HG02973 (cell line): ENCODE measurements around the gene RALGAPA2.

ENCODE experiments used
- ATAC-seq: cut with Tn5 transposase; IDR thresholded peaks from one replicate; pipeline ENCODE4 v1.9.1; 2021; ENCODE audit warnings: moderate library complexity; ENCODE audit not compliant: unreplicated experiment

Gene RALGAPA2

DNA sequence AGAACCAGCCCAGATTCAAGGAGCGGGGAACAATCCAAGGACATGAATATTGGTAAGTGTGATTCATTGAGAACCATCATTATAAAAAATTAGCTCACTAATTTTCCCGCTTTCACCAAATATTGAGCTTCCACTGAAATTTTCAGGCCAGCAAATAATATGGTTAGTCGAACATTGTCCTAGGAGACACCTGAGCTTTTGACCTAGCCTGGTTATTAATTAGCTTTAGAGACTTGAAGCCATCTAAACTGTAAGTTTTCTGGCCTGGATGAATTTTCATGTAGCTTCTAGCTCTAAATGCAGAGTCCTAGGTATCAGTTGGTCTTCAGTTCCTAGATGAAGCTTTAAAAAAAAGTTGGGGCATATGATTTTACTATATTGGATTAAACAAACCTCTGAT, 17.1 kb upstream of the RALGAPA2 start:
- ATAC-seq: no peak

DNA sequence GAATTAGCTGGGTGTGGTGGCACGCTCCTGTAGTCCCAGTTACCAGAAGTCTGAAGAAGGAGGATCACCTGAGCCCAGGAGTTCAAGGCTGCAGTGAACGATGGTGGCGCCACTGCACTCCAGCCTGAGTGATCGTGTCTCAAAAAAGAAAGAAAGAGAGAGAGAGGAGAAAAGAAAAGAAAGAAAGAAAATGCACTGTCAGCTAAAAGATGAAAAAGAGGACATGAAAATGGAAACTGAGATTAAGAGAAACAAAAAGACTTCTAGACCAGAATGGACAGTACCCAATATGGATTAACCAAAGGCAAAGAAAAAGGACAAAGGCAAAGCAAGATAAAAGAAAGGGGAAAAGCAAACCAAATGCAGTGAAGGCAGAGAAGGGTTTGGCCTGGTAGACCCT, 9.0 kb upstream of the RALGAPA2 start:
- ATAC-seq: no peak

DNA sequence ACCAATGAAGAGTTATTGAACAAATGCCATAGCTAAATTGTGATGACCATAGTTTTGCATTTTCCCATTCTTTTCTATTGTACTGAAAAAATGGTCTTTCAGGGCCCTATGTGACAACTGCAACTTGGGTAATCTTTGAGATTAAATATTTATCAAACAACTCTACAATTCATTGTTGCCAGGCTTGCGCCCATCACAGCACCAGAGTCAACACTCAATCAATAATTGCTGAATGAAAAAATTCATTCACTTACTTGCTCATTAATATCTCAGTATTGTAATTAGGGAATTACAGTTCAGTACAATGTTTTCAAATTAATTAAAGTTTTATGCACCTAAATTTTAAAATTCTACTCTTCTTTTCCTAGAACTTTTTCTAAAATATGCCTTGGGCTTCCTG, 7.7 kb upstream of the RALGAPA2 start:
- ATAC-seq: no peak

DNA sequence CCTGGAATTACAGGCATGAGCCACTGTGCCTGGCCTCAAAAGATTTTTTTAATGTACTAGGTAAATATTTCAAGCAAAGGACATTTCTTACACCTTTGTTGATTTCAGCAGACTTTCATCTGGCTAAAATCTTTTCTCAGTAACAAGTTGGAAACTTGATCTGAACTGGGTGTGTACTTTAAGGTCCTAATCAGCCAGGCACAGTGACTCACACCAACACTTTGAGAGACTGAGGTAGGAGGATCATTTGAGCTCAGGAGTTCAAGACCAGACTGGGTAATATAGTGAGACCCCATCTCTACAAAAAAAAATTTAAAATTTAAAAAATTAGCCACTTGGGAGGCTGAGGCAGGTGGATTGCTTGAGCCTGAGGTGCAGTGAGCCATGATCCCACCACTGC, 7.0 kb upstream of the RALGAPA2 start:
- no peak for ATAC-seq

DNA sequence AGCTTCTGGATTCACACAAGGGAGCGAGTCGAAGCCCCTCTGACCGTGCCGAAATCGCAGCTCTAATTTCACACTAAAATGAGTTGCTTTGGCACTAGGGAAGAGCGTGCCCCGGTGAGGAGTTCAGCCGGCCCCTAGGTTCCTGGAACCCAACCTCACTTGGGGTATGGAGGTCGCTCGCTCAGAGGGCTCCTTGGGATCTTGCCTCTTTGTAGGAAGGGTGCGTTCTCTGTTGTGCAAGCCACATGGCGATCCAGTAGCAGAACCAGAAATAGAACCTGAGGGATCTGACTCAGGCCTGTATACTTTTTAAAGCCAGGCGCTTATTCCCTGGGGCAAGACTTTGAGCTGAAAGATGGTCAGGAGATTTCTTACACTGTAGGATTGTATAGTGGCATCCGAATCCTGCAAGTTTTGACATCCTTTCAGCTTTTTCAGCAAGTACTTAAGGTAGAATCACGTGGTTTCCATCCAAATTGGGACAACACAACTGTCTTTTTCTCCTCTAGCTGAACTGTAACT, 861 bp upstream of the RALGAPA2 start:
- ATAC-seq: no peak

DNA sequence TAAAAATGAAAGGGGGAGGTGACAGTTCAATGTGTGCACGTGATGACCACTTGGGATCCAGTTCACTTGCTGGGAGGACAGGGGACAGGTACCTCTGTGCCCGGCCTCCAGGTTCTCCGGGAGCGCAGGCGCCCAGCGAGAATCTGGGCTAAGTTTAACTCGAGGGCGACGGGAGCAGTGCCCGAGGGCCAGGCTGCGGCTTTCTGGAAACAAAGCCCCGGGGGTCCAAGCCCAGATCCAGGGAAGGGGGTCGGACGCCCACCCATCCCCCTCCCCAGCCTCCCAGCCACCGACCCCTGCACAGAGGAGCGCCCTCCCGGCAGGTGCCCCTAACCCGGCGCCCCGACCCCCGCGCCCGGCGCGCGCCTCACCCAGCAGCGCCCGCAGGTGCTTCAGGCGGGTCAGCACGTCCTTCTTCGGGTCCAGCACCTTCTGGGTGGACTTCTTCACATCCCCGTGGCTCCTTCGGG, 405 bp downstream of the RALGAPA2 start:
- peak; percentile 0 for ATAC-seq

DNA sequence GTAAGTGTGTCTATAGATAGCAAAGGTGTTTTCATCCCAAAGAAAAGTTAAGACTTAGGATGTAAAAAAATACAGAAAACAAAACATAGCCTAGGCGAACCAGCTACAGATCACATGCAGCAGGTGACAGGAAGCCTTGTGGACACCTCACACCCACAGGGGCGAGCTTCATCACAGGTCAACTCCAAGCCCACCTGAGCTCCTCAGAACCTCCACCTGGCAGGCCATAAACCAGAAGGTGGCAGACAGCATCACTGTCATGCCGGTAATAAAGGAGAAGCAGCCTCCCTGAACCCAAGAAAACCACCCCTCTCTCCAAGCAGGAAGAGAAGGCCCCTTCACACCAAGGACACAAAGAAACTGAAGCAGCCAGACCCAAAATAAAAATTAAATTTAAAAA, 1.0 kb downstream of the RALGAPA2 start:
- no peak for ATAC-seq

DNA sequence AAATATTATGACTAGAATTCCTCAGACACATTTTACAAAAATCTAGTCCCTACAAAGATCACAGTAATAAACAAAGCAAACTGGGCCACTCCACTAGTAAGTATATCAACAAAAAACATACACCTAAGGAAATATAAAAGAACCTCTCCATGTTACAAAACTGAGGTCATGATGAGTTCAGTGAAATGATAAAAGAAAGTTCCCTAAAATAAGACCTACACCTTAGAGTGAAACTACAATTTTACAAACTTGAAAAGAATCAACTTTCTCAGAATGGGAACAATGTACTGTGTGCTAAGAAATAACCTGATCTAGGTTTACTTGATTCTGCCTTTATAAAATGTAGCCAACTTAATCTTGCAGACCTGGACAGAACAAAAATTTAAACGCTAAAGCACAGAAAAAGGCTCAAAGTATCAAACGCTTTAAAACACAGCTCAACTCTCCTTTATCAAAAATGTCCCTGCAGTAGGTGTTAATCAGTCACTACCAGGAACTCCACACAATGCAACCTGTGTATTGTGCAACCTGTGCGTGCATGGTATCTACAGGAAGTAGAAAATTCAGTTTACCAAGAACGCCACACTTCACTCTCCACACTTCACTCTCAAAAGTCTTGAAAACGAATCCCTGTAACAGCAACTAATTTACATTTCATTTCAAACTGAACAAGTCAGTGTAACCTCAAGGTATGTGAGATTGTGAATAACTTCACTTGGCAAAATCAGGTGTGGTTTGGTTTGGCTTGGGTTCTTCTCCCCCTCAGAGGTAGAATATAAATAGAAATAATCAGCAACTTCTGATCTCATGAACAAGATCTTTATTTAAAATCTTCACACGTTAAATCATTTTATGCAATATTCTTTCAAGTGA, 1.8 kb downstream of the RALGAPA2 start:
- ATAC-seq: peak; percentile 32

DNA sequence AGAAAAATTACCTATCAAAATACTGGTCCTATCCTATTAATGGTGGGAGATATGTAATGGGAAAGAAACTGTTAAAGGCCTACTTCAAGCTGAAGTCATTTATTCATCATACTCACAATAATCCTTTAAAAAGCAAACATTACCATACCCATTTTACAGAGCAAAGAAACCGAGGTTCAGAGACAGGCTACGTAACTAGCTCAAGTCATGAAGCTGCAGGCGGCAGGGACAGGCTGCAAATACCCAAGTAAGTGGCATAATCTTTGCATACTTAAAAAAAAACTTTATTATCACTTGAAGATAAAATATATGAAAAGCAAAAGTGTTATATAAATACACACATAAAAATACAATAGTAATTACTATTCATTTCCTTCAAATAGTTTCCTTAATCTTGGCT, 2.6 kb downstream of the RALGAPA2 start:
- no peak for ATAC-seq

DNA sequence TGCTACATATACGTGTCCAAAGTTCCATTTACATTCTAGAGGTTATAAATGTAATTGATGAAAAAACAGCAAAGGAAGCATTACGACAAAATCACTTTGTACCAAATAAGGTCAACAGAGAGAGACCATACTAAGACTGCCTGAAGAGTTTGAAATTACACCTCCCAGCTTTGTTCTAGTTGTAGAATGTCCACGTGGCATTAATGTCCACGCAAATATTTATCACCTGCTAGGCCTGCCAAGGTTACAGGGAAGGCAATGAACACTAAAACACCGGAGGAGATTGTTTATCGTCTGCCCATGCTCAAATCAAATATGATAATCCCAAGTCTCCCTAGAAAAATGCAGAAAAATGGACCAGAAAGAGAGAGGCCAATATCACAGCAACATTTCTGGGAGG, 6.2 kb downstream of the RALGAPA2 start:
- ATAC-seq: no peak

DNA sequence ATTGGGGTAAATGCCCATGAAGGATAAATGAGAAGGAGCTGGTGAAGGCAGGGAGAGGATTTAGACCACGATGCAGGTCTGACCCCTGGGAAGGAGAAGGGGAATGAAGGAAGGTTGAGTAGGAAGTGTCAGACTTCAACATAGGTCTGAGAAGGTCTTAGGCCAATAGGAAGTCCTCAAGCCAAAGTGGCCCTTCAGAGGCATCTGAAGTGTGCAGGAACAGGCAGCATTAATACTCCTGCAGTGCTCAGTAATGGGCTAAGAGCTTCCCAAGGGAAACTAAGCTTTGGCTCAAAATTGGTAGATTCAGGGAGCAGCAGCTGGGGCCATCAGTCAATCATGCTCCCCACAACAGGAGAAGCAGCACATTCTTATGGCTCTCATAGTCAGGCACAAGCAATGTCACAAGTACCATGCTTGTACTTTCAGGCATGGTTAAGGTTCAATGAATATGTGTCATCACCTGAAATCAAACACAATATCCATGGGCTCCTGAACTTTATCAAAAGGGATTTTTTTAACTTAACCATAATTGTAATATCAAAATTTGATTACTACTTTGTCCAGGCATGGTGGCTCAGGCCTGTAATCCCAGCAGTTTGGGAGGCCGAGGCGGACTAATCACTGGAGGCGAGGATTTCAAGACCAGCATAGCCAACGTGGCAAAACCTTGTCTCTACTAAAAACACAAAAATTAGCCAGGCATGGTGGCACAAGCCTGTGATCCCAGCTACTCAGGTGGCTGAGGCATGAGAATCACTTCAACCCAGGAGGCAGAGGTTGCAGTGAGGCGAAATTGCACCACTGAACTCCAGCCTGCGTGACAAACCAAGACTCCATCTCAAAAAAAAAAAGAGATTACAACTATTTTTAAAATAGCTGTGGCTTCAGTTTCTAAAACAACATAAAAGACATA, 9.9 kb downstream of the RALGAPA2 start:
- ATAC-seq: no peak

DNA sequence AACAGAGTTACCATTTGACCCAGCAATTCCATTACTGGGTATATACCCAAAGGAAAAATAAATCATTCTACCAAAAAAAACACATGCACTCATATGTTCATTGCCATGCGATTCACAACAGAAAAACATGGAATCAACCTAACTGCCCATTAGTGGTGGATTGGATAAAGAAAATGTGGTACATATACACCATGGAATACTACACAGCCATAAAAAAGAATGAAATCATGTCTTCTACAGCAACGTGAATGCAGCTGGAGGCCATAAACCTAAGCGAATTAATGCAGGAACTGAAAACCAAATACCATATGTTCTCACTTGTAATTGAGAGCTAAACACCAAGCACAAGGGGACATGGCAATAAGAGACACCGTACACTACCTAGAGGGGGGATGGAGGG, 12.5 kb downstream of the RALGAPA2 start:
- no peak for ATAC-seq

DNA sequence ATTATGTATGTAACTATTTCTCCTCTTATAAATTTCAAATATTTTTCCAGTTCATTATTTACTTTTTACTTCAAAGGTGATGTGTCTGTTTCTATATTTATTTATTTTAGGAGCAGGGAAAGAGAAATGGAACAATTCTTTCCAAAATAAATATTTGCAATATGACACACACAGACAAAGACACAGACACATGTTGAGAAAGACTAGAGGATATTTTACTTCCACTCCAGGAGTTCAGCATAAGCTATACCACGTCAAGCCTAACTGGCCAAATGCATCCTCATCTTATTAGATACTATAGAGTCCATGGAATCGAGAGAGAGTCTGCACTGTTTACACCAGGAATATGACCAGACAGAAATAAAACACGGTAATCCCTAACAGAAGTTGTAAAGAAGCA, 13.3 kb downstream of the RALGAPA2 start:
- no peak for ATAC-seq

DNA sequence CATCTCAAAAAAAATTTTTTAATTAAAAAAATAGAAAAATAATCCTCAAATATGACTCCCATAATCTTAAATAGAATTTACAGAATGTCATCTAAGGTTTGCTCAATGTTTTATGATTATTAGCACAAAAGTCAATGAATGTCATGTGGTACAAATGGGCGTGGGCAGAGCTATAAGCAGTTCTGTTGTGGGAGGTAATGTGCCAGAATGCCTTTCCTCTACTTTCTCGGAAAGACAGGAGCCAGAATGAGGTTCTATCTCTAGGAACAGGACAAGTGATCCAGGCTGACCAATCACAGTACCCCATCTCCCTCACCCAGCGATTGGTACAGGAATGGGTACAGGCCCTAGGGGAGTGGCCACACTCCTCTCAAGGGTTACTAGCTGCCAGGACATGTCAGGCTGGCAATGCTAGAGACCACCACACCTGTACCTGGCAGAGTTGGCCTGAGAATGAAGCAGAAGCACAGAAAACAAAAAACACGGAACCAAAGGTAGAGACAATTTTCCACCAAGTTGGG, 15.1 kb downstream of the RALGAPA2 start:
- ATAC-seq: no peak

DNA sequence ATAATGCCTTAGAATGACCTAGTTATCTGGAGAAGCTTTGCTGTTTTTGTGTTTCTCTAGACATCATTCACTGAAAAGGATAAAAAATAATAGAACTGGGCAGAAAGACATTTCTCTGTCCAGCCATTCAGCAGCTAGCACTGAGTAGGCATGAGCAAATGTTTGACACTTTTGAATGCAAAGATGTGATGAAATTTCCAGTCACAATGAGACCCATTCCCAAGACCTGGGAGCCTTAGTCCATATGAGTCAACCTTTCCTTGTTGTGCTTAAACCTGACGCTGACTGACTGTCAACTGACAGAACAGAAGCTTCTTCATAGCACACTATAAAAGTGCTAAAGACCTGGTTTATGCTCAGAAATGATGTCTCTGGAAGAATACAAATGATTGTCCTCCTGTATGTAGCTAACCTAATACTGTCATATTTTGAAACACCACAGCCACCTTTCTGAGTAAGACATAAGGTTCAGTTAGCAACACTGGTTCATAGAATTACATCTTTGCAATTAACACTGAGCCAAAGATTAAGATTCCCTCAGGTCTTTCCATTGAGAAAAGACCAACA, 17.1 kb downstream of the RALGAPA2 start:
- ATAC-seq: no peak

DNA sequence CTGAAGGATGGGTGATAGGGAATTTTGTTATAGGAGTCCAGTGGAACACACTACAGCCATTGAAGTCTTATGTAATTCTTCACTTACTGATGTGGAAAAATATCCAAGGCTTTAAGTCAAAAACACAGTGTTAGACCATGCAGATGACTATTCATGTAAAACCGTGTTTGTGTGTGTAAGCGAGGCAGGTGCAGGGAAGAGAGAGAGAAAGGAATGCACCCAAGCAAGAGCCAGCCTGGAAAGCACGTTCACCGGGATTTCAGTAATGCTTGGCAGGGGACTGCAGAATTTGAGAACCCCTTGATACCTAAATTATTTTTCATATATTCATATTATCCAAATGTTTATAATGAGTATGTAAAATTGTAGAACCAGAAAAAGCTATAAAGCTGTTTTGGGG, 17.9 kb downstream of the RALGAPA2 start:
- ATAC-seq: no peak

DNA sequence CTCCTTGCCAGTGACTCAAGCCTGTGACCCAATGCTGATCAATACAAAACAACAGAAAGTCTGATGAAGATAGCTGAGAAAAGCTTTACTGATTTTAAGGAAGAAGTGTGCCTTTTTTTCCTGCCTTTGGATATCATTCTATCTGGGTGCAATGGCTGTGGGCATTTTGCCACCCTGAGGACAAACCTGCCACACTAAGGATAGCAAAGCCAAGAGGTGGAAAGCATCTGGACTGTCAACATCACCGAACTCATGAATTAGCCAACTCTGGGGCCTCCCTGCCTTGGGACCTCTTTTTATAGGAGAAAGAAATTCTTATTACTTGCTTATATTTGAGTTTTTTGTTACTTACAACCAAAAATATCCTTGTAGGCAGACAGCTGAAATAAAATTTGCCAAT, 19.9 kb downstream of the RALGAPA2 start:
- no peak for ATAC-seq

DNA sequence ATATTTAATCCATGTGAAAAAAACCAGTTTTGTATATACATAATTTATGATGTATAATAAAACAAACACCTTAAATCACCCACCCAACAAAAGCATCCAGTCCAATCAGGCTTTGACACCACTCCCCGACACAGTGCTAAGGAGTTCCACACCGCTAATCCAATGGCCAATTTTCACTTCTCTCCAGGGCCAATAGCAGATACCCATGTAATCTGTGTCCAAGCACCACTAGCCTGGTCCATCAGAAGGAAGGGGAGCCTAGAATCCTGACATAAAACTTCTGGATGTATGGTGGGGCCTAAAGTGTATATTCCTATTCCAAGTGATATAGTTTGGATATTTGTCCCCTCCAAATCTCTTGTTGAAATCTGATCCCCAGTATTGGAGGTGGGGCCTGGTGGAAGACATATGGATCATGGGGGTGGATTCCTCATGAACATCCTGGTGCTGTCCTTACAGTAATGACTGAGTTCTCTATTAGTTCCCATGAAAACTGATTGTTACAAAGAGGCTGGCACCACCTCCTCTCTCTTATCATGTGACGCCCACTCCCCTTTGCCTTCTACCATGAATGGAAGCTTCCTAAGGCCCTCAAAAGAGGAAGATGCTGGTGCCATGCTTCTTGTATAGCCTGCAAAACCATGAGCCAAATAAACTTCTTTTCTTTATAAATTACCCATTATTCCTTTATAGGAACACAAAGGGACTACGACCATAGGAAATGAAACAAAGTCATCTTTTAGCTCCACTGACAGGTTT, 20.8 kb downstream of the RALGAPA2 start:
- peak; percentile 44 for ATAC-seq

DNA sequence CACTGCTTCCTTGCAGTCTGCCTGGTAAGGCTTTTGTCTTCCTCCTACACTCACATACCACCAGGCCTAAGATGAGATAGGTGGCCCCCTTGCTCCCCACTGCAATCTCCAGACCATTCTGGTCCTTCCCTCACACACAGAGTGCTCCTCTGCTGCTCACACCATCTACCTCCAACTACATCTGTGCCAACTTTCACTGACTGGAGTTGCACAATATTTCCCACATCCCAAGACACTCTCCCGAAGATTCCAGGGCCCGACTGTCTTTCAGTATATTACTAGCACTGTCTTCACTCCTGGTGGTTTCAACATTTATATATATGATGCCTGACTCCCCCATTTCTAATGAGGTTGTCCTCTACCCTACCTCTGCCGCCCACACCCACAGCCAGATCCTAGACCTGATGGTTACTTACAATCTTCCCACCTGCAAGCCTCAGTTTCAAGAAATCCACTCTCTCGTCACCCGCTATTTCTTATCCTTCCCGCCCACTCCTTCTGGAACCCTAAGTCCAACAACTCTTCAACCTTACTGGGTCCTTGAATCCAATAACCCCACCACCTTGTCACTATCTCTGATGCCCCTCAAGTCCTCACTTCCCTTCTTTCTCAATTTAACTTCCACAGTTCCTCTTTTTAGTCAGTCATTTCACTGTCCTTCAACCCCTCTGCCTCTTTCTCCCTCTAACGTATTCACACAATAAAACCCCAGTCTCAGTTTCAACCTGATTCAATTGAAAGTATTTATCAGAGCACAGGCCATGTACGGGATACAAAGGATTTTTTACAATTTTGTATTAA, 21.6 kb downstream of the RALGAPA2 start:
- peak; percentile 75 for ATAC-seq

DNA sequence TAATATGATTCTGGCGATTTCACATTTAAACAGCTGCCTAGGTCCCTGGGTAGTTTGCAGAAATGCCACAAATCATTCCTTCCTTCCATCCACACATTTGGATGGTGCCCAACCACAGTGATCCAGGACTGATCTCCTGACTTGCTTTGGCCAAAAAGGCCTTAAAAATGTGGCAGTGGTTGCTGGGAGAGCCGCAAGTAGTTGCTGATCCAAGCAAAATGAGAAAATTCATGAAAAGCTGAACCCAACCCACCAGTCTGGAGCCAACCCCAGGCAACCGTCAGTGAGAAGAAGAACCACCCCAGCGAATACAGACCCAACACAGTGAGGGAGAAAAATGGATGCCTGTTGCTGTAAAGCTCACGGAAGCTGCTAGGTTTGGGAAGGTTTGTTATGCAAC, 25.1 kb downstream of the RALGAPA2 start:
- ATAC-seq: no peak
